Measurements from ENCODE around the gene TLR2.

Gene TLR2

DNA sequence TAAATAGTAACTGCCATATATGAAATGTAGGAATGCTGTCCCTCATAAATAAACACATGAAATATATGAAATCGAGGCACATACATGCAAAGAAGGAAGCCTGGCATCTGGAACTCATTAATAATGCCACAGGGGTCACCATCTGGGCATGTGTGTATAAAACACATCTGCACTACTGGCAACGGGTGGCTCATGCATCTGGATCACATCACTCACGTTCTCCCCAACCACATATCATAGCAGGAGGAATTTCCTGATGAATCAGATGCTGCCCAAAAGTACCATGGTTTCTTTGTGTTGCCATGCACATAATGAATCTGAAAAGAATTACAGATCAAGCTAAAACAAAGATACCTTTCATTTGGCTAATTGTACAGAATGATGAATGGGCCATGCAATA, 47.2 kb downstream of the TLR2 start:
- no peak for DNase-seq (ENCODE audit: low read depth)

GRCh38 chr4:153733751-153734448, 49.8 kb downstream of the TLR2 start:
- no peak for DNase-seq (ENCODE audit: low read depth)

DNA sequence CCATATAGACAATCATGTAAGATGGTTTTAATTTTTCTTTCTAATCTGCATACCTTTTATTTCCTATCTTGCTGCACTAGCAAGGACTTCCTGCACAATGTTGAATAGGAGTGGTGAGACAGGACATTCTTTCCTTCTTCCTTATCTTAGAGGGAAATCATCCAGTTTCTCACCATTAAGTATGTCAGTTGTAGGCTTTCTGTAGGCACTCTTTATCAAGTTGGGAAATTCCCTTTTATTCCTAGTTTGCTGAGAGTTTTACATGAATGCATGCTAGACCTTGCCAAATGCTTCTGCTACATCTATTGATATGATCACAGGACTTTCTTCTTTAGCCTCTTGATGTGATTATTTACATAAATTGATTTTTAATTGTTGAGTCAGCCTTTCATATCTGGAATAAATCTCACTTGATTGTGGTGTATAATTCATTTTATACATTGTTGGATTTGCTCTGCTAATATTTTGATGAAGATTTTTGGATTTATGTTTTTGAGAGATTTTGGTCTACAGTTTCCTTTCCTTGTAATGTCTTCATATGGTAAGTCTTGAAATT, 51.9 kb downstream of the TLR2 start:
- DNase-seq (ENCODE audit: low read depth): no peak

DNA sequence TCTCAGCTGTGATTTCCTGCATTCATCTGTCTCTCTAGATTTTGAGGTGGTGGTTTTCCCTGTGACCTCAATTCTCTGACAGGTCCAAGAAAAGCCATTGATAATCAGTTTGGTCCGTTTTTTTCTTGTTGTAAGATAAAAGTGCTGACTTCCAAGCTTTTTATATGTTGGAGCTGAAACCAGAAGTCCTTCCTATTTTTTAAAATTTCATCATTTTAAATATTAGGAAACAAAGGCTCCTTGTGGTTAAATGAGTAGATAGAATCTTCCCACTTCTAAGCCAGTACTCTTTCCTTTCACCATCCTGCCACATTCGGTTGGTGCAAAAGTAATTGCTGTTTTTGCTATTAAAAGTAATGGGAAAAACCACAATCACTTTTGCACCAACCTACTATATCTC, 57.5 kb downstream of the TLR2 start:
- no peak for DNase-seq (ENCODE audit: low read depth)

- no peak for DNase-seq (ENCODE audit: low read depth)
Observed at GRCh38 chr4:153745651-153746050, 61.6 kb downstream of the TLR2 start.

- no peak for DNase-seq (ENCODE audit: low read depth)
Observed at GRCh38 chr4:153747406-153747955, 63.4 kb downstream of the TLR2 start.

GRCh38 chr4:153748378-153748777, 64.3 kb downstream of the TLR2 start:
- DNase-seq (ENCODE audit: low read depth): no peak

DNA sequence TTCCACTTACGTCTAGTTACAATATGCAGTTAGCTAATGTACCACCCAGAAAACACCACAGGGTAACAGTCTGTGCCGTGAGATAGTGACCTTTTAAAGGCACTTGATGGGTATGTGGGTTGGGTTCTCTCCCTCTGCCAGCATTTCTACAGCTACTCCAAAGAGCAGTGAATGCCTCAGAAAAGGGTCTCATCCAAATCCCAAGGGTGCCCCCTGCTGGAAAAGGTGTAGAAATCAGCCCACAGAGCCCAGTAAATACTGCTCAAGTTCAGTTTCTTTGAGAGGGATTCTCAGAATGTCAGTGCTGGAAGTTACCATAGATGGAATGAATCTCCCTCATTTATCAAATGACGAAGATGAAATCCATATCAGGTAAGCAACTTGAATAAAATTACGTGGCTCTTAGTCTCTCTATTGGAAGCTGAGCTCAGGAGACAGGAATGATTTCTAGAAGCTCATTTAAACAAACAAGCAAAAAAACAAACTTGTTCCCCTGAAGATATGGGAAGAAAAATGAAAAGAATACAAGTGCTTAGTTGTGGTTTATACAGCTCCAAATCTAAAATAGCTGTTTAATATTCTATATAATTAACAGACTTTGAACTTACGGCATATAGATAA, 66.2 kb downstream of the TLR2 start:
- DNase-seq (ENCODE audit: low read depth): peak; percentile 39

DNA sequence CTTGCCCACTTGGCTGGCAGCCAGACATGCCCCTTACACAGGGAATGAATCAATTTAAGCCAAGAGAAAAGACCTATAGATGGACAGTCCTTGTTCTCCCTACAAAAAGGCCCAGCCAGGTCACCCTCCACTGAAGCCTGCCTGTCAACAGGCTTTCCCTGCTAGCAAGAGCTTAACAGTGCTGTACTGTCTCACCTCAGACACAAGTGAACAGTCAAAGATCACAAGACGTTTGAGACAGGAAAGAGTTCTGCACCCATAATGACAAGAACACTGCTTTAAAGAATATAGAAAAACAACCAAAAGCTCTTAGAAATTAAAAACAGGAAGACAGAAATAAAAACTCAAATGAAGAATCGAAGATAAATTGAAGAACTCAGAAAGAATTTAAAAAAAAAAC, 71.1 kb downstream of the TLR2 start:
- no peak for DNase-seq (ENCODE audit: low read depth)

All from stimulated activated CD8-positive, alpha-beta memory T cell treated with anti-CD3 and anti-CD28 coated beads, Interleukin-12 subunit alpha, Interleukin-12 subunit beta, amount 100 ng/mL, for 1 hour (primary cell).